ENCODE data around the gene DDX10. TPM values are rescaled to one million over a fixed set of nuclear protein-coding genes. Genes with fewer than 3 reads are reported as not detected.

DDX10 gene
- total RNA-seq, 1 experiment from 2014 or later = 48.3 TPM

GRCh38 chr11:108916290-108916689 is 251.4 kb downstream of the DDX10 start:
- peaks cover 9% of the 10 kb centered on the region in 2 experiments for H3K4me1 Mint-ChIP-seq
- Histone ChIP-seq H3K18ac (ENCODE audit: insufficient read length, low read depth, low read length) (no peak overlapping the region), H3K23me2 (ENCODE audit: insufficient read length, low read depth, low read length, poor library complexity, severe bottlenecking) (no peaks in the 10 kb centered on the region), H4K5ac (ENCODE audit: insufficient read length, low read depth, low read length) (no peak overlapping the region), H3K79me1 (ENCODE audit: insufficient read depth, low read depth, low read length, poor library complexity, severe bottlenecking) (no peaks in the 10 kb centered on the region), H3T11ph (ENCODE audit: low read length) (no peak overlapping the region), H2BK20ac (ENCODE audit: low read depth, low read length, poor library complexity, severe bottlenecking) (no peak overlapping the region), H3K9me3 (ENCODE audit: control insufficient read depth, low read depth, low read length) (no peaks in the 10 kb centered on the region), H3K79me2 (ENCODE audit: insufficient read depth, low read length) (no peaks in the 10 kb centered on the region), H3K27me3 (ENCODE audit: insufficient read depth, low read length) (no peaks in the 10 kb centered on the region), H3K56ac (ENCODE audit: insufficient read length, low read depth, low read length) (no peak overlapping the region), H2BK120ac (ENCODE audit: low read depth, low read length, poor library complexity, severe bottlenecking) (no peak overlapping the region), H4K8ac (replicated peaks; ENCODE audit: insufficient read length, low read depth, low read length) (no peak overlapping the region), H2BK12ac (ENCODE audit: insufficient read length, low read depth, low read length) (no peak overlapping the region), H3K4ac (ENCODE audit: low read depth, low read length) (no peak overlapping the region), H3K4me1 (ENCODE audit: insufficient read depth, low read length) (peaks cover 4% of the 10 kb centered on the region; the same call in 1 of the 2 replicates), H3K4me2 (ENCODE audit: insufficient read depth, insufficient read length, low read length) (no peak overlapping the region), H2AFZ (ENCODE audit: low read length) (no peak overlapping the region), H4K20me1 (ENCODE audit: control insufficient read depth, insufficient read depth, insufficient read length) (no peaks in the 10 kb centered on the region), H3K27ac (ENCODE audit: insufficient read length, low read depth, low read length) (no peak overlapping the region), H3K14ac (ENCODE audit: insufficient read depth, low read length) (no peak overlapping the region), H2AK5ac (ENCODE audit: insufficient read length, low read length) (no peak overlapping the region), H3K23ac (ENCODE audit: insufficient read length, low read depth, low read length) (no peak overlapping the region), H4K91ac (ENCODE audit: insufficient read length, low read depth, low read length) (no peak overlapping the region), H2BK5ac (ENCODE audit: insufficient read length, low read length) (no peak overlapping the region), H2BK15ac (ENCODE audit: low read depth, low read length) (no peak overlapping the region), H3K9ac (ENCODE audit: extremely low read depth, insufficient read length, low read length) (no peak overlapping the region)
- no peaks in the 10 kb centered on the region for H3K9me3 Mint-ChIP-seq
- H3K36me3 Mint-ChIP-seq (ENCODE audit: insufficient read depth in 1 of 3, low read depth in 3 of 3) = peaks cover 0 to 3% (median 0%) of the 10 kb centered on the region in 3 experiments; a peak in 2 of 7 replicates
- H3K27me3 Mint-ChIP-seq (ENCODE audit: low read depth) = no peaks in the 10 kb centered on the region
- H3K27ac Mint-ChIP-seq = no peak overlapping the region
- no peak overlapping the region for H3K4me3 Mint-ChIP-seq
- no peak for TF ChIP-seq CTCF (conservative IDR thresholded peaks at IDR 0.05)
- DNase-seq = no peak
- WGBS (ENCODE audit: extremely low coverage, insufficient read length, low lambda C conversion rate) = no CpG with 5 or more reads among the region's 1 CpG
